ENCODE results near the gene PUM1.
"Not testable (repeated sequence)": the region's sequence is repeated elsewhere in the genome, so short reads cannot be mapped to it uniquely, and the experiment has no call there.

Gene PUM1

DNA sequence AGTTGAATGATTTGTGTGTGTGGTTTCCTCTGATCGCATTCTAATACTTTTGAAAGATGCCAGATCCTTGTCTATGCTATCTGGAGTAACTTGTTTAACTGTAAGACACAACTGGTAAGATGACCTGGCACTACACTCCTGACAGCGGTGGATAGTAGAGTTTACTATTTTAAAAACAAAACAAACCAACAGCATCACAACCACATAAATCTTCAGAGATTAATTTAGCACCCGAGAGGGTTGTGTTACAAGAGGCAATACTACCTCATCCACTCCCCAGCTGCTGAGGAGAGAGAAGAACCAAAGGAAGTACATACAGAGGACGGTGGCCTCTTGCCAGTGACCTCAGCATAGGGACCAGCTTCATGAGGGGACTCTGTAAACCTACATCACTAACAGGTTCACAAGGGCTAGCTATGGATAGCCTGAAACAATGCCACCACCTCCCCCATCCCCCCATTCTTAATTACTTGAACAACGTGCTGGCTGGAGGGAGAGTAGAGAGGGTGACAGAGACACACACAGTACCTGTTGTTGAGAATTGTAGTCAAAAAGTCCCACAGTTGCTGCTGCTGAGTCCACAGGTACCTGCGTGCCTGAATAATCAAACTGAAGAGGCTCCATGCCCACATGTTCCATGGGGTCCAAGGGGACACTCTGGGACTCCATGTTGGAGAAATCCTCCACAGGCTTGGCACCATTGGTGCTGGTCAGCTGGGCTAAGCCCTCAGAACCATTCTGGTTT, 73.5 kb downstream of the PUM1 start:
- no peak for DNase-seq

DNA sequence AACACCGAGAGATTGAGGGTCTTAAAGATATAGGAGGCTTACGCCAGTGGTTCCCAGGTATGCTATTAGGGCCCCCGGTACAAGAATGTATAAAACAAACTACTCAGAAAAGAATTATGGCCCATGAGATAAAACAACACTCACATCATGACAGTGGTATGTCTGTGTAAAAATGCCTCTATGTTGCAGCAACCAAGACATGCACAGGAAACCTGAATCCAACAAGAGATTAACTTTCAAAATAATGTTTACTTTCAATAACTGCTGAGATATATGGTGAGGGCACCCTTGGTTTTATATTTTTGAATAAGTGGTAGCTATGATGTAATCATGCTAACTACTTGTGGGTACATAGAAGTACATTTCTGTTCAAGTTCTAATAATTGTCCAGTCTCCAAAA, 74.9 kb downstream of the PUM1 start:
- no peak for DNase-seq

DNA sequence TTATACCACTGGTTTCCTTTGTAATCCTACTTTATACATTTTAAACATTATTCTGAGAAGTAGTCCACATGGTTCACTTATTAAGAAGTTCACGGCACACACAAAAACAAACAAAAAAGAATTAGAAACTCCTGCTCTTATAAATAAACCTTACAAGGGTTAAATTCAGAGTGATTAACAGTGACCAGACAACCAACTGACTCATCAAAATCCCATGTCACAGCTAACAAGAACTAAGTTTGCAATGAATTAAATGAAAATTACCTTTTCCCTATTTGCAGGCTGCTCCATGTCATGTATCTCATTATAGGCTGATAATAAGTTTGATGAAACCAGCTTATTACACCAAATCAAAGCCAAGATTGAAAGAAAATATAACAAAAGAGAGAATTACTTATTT, 77.5 kb downstream of the PUM1 start:
- DNase-seq: no peak

DNA sequence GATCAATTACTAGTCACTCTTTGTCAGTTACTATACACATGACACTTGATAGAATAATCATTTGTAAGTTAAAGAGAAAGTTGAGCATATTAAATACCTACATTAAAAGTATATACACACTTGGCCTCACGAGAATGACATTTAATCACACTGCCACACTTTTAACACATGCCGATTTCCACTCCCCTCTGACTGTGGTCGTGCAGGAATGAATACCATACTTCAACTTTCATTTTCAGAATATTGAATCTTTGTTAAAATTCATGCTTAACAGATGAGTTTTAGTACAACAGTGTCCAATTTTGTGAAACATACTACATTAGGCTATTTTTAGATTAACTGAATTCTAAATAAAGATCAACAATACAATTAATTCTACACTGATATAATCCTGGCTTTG, 78.8 kb downstream of the PUM1 start:
- no peak for DNase-seq

DNA sequence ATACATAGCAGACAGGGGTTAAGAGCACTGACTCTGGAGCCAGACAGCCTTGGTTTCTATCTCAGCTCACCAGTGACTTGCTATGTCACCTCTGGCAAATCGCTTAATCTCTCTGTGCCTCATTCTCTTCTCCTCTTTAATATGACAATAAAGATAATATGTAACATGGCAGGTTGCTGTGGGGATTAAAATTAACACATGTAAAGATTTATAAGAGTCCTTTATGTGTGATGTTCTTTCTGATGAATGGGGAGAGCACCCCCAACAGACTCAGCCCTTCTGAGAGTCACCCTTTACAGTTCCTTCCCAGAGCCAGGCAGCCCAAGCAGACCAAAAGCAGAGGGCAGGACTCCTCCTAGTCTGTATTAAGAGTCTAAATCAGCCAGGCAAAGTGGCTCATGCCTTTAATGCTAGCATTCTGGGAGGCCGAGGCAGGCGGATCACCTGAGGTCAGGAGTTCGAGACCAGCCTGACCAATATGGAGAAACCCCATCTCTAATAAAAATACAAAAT, 80.5 kb downstream of the PUM1 start:
- DNase-seq: no peak

DNA sequence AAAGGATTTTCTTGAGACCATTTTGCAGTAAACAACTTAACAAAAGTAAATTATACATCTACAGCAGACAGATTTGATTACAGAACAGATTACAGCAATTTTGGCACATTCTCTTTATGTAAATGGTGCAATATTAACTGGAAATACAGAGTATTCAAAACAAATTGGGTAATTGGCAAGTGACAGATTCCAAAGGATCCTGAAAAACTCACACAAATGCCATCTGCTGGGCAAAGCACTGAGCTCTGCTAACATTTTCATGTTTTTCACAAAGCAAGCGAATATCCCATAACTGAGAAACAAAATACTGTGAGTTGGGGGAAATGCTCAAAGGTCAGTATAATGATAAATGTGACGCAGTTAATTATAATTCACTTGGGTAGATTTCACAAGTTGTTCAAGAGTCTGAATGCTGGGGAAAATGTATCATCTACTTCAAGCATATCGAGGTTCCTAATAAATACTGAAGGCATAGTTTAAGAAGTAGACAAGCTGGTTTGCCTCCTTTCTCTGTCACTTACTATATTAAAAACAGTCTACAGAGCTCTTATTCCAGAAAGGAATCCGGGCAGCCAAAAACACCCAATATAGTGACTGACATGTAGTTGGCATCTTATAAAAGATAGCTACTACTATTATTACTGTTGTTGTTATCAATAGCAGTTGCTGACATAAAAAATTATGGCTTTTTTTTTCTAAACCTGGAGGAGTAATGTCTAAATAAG, 81.2 kb downstream of the PUM1 start:
- no peak for DNase-seq

DNA sequence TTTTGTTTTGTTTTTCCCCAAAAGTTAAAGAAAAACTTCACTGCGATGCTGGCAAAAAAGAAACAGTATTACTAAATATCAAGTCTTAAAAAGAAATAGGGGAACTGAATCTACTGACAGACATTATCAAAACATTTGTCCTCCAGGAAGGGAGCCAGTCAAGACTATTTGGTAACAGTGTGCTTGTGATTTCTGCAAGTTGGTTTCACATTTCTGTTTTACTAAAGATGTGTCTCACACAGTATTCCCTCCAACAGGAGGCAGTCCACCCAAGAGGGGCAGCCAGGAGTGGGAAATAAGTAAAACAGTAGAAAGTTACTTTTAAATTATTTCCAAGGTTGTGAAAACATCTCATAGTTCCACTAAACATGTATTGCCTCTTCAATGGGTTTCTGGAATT, 82.6 kb downstream of the PUM1 start:
- DNase-seq: no peak

DNA sequence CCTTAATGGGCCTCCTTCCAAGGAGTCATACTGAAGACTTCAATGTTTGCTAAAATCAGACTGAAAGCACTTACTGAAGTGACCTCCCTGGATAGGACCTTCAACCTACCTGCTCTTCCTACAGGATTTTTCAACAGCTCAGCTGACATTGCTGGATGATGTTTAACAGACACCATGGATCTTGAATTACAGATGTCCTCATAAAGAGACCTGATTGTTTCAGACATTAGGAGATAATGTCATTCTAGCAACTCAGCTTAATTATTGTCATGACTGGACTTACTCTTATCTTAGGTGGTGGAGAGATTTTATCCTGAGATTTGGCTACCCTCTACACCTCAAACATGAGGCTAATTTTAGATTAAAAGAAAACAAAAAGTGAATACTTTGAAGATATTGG, 83.1 kb downstream of the PUM1 start:
- DNase-seq: no peak

DNA sequence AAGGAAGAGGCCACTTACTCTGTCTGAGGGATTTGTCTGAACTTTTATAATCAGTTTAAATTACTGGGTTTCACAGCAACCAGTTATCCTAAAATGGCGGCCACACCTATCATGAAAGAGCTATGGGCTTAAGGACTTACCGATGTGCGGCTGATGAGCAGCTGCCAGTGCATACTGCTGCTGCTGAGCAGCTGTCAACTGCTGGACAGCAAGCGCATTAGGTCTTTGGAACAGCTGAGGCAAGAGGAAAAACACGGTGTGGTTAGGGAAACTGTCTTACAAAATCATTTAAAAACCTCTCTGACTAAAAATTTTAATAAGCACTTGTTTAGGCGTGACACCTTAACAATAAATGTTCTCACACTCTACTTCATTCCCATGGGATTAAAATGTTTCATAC, 84.3 kb downstream of the PUM1 start:
- no peak for DNase-seq

DNA sequence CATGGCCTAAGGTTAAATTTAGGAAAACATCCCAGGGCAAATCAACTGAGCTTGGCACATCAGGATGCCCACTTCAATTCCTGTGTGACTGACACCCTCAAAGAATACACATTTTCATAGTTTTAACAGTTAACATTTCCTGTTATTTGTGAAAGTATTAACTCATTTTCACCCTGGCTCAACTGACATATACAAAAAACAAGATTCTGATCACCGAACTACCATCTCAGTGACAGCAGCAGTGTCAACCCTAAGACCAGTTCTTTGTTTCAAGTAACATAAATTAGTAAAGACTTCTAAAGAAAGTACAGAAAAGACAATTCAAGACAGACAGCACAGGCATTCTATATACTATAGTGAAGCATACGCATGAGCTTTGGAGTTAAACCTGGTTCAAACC, 88.0 kb downstream of the PUM1 start:
- DNase-seq: no peak

DNA sequence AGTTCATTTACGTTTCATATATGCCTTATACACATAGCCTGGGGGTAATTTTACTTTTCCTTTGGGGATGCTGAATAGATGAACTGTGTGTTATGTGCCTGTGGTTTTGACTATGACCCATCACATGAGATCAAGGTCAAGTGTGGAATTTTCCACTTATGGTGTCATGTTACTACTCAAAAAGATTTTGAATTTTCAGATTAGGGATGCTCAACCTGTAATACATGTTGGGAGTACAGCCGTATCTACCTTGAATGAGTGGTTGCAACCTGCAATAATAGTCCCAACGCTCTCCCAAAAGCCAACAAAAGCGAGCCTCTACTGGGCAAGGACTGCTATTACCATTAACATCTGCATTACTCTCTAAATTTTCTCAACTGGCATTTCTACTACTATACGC, 88.4 kb downstream of the PUM1 start:
- no peak for DNase-seq

DNA sequence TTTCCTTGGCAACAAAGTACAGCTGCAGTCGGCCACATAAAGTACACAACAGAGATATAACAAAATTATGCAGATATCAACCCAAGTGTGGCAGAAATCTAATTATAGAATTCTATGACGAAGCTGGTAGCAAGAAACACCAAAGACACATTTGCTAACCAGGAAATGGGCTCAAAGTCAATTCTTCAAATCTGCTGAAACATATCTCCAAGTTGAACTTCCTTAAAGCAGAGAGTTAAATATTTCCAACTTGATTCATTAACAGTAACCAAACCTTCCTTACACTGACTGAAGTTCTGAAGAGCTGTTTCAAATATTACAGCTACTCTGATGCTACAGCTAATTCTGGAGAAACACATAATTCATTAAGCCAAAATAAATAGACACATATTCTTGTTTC, 89.4 kb downstream of the PUM1 start:
- DNase-seq: no peak

DNA sequence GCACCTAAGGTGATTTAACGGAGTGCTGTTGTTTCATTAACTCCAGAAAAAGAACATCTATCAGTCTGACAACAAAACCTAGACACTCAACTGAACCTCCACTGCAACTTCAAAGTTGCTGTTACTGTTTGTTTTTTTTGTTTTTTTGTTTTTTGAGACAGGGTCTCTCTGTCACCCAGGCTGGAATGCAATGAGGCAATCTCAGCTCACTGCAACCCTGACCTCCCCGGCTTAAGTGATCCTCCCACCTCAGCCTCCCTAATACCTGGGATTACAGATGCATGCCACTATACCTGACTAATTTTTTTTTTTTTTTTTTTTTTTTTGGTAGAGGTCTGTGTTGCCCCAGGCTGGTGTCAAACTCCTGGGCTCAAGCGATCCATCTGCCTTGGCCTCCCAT, 90.3 kb downstream of the PUM1 start:
- DNase-seq: no peak

DNA sequence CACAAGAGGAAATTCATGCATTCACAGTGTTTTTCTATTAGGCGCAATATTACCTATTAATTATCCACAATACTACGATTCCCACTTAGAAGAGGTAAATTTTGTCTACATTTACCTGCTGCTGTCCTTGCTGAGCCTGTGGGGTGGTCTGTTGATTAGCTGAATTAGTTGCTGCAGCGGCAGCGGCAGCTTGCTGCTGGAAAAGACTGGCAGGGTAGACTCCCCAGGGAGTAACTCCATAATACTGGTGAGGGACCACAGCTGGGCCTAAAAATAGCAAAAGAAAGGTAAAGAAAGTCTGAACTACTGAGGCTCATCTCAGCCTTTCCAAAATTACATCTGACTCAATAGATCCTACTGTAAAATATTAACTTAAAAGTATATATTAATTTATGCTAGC, 91.0 kb downstream of the PUM1 start:
- DNase-seq: no peak

DNA sequence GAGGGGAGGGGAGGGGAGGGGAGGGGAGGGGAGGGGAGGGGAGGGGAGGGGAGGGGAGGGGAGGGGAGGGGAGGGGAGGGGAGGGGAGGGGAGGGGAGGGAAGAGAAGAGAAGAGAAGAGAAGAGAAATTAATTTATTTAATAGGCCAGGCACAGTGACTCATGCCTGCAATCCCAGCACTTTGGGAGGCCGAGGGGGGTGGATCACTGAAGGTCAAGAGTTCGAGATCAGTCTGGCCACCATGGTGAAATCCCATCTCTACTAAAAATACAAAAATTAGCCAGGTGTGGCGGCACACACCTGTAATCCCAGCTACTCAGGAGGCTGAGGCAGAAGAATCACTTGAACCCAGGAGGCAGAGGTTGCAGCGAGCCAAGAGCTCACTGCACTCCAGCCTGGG, 93.2 kb downstream of the PUM1 start:
- not testable (repeated sequence) for DNase-seq

DNA sequence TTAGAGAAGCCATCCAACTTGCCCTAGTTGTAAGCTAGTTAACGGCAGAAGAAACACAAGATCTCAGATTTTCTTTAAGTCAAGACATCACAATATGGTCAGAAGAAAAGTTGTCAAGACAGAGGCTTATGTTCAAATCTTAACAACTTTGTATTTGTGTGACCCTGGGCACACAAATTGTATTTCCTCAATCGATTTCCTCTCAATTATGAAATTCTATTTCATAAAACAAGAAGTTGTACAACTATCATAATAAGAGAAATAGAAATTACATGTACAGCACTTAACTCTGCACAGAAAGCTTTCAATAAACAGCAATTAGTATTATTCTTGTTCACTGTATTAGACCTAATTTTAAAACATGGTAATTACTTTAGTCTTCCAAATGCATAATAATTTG, 94.0 kb downstream of the PUM1 start:
- no peak for DNase-seq

DNA sequence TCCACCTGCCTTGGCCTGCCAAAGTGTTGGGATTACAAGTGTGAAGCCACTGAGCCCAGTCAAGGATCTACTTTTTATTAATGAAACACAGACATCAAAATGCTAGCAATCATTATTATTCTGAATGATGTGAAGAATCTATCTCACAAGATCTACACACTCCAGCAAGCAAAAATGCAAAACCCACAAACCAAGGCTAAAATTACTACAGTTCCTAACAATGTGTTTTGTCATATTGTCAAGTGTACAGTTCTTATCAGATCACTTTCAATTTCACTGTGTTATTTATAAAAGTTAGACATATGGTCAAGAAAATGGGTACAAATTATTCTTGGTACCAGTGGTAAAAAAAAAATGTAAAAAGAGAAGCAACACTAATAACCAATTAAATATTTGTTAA, 95.6 kb downstream of the PUM1 start:
- DNase-seq: no peak

DNA sequence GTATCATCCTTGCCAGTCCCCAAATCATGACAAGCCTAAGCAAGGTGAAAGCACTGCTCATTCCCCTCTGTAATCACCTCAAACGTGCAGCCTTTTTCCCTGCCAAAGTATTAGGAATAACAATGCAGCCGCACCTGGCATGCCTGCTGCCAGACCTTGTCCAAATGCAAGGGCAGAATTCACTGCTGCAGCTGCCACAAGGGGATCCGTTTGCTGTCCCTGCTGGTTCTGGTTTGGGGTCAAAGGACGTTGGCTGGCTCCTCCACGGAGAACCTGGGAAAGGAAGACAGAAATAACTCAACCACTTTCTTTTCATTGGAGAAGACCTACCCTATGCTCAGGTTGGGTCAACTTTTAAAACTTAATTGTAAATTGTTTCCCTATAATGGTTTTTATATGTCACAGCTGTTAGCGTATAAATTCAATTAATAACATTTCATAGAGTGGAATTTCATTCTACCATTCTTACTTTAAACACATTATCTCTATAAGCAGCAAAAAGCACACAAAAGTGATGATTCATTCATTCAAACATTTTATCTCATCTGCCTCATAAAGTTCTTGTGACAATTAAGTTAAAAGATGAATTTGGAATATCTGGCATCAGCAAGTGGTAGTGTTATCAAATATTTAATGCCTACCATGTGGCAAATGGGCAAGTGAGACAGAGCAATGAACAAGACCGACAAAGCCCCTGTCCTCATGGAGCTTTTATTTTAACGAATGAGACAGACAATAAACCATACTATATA, 97.1 kb downstream of the PUM1 start:
- no peak for DNase-seq

DNA sequence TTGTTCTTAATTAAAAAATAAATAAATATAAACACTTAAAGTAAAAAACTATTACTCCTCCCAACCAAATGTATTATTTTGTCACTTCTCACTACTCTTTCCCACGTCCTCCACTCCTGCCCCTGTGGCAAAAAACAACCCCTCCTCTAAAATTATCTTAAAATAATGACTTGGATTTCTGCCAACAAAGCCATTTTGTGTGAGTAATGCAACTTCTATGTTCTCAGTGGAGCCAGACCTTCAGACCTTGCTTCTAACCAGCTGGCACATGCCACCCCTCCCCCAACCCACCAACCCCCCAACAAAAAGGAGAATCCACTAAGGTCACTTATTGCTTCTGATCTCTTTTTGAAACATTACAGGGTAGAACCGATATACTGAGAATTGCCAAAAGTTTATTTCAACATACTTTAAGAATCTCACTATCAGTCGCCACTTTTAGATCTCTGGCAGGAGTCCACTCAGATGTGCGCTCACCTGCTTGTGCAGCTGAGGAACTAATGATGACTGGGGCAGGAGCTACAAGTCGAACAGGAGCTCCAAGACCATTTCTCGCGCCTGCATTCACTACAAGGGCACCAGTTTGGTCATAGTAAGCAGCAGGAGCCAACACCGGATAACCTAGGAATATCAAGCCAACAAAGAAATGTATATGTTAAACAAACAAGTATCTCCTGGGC, 98.7 kb downstream of the PUM1 start:
- no peak for DNase-seq

DNA sequence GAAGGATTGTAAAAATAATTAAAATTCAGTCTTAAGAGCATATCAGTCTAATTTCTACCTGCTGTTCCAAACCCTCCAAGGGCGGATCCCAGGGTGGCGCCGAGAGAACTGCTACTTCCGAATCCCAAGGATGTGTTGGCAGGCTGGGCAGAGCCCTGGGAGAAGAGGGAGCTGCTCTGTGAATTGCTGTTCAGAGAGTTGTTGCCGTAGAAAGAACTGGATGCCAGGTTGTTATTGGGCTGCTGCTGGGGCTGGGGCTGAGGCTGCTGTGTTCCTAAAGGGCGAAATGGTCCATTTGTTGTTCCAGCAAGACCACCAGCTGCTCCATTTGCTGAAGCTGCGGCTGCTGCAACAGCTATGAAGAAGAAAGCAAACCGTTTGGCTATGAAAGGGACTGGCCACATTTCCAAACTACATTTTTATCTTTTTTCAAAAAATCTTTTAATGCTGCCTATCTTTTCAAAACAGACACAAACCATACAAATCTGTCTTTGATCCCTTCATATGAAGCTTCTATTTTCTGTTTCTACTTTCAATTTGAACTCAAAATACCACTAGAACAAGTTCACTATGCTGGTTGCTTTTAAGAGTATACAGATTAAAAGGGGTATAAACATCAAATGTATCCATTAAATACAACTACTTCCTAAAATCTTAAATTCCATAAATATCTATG, 99.5 kb downstream of the PUM1 start:
- no peak for DNase-seq

DNA sequence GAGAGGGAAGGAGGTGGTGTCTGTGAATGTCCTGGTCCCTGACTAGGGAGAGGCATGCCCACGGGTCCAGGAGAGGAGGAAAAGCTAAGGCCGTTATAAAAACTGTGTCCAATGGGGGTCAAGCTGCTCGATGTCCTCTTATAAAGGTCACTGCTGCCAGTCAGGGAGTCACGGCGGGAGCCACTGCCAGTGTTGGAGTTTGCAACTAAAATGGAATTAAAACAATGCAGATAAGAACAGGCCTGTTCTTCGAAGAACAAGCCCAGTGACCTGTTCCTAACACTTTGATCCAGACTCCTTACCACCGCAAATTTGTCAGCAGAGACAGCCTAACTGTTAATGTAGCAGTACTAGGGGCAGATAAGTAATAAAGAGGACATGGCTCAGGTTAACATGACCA, 100.8 kb downstream of the PUM1 start:
- DNase-seq: no peak

DNA sequence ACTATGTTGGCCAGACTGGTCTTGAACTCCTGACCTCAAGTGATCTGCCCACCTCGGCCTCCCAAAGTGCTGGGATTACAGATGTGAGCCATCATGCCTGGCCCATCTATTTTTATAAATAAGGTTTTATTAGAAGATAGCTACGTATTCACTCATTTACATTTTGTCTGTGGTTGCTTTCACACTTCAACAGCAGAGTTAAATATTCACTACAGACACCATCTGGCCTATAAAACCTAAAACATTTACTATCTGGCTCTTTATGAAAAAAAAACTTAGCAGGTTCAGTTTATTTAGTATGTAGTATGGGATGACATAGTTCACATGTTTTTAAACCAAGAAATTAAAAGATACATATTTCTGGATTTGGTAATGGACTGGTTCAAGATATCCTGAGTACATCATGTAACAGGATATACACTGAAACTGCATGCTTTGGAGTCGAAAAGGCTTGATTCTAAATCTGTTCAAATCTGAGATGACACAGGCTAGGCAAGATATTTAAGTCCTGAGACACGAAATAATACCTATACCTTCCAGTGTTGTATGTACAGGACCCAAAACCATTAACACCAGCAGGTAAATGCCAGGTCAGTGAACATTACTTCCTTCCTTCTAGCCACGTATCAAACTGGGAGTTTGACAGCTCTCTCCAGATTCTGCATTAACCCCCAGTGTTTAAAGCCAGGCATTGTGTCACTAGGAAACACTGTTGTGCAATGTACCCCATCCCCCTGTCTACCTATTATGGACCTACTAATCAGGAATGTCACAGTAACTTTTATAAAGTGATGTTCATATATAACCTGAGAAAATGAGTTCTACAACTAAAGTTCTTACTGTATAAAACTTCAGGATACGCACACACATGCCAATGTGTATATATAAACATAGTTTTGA, 102.7 kb downstream of the PUM1 start:
- no peak for DNase-seq
